ENCODE data around the gene SOX18.

DNA sequence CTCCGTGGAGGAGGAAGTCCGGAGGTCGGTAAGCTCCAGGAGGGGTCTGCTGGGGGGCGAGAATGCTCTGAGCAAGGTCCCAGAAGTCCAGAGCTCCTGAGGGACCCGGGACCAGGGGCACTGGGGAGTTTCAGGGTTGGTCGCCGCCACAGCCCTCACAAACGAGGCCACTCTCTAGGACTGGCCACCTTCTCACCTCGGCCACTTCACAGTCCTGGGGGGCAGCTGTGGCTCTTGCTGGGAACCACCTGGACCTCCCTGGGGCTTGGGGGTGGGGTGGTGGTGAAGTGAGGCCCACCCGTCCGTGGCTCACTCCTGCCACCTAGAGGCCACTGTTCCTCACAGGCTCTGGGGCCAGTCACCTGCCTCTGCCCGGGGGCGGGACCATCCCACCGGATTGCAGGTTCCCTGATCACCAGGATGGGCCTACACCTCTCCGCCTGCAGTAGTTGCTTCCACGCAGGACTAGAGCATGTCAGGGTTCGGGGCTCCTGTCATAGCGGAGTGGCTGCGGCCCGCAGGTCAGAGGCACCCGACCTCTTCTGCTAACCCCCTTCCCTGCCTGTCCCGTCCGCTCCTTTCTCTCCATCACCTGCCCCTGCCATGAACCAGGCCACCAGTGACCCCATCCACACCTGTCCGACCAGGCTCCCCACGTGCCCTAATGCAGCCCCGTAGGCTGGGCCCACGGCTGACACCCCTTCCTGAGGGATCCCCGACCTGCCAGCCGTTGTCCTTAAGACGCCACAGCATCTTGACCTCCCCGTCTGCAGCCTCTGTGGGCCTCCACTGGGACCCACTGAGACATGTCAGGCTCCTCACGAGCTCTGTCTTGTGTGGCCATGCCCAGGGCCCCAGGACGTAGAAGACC lies 8.4 kb upstream of the SOX18 start:
- TF ChIP-seq EZH2phosphoT487 (IDR thresholded peaks at IDR 0.05; ENCODE audit: borderline replicate concordance), result no peak
- TF ChIP-seq, protein P1, sequence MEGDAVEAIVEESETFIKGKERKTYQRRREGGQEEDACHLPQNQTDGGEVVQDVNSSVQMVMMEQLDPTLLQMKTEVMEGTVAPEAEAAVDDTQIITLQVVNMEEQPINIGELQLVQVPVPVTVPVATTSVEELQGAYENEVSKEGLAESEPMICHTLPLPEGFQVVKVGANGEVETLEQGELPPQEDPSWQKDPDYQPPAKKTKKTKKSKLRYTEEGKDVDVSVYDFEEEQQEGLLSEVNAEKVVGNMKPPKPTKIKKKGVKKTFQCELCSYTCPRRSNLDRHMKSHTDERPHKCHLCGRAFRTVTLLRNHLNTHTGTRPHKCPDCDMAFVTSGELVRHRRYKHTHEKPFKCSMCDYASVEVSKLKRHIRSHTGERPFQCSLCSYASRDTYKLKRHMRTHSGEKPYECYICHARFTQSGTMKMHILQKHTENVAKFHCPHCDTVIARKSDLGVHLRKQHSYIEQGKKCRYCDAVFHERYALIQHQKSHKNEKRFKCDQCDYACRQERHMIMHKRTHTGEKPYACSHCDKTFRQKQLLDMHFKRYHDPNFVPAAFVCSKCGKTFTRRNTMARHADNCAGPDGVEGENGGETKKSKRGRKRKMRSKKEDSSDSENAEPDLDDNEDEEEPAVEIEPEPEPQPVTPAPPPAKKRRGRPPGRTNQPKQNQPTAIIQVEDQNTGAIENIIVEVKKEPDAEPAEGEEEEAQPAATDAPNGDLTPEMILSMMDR (conservative IDR thresholded peaks at IDR 0.05; ENCODE audit: low read length), result peak; percentile 77
